ENCODE data around the gene TSPAN32. TPM values are rescaled to one million over a fixed set of nuclear protein-coding genes. Genes with fewer than 3 reads are reported as not detected.
A peak's percentile ranks its signal among the peaks of the same experiment; 100 is the strongest.

The TSPAN32 gene
- total RNA-seq, 1 experiment from 2014 or later: not detected

GRCh38 chr11:2325123-2325522 lies 23.3 kb downstream of the TSPAN32 start:
- H3K4me1 Mint-ChIP-seq (ENCODE audit: insufficient read depth, unreplicated experiment): peaks cover 7% of the 10 kb centered on the region
- DNase-seq (ENCODE audit: unreplicated experiment): no peak
- intact Hi-C loops (cut with micrococcal nuclease): no loop called here
- ChIA-PET POLR2A (interaction anchor here (1.0 kb wide), 1 partner anchor 53 kb away, joined by 3 read pairs; no protein-coding TSS in a partner anchor), CTCF (interaction anchor here (1.6 to 2.1 kb wide), 2 partner anchors 20 to 95 kb away, joined by 7 to 12 read pairs; no protein-coding TSS in a partner anchor)
- TF ChIP-seq, protein P1, sequence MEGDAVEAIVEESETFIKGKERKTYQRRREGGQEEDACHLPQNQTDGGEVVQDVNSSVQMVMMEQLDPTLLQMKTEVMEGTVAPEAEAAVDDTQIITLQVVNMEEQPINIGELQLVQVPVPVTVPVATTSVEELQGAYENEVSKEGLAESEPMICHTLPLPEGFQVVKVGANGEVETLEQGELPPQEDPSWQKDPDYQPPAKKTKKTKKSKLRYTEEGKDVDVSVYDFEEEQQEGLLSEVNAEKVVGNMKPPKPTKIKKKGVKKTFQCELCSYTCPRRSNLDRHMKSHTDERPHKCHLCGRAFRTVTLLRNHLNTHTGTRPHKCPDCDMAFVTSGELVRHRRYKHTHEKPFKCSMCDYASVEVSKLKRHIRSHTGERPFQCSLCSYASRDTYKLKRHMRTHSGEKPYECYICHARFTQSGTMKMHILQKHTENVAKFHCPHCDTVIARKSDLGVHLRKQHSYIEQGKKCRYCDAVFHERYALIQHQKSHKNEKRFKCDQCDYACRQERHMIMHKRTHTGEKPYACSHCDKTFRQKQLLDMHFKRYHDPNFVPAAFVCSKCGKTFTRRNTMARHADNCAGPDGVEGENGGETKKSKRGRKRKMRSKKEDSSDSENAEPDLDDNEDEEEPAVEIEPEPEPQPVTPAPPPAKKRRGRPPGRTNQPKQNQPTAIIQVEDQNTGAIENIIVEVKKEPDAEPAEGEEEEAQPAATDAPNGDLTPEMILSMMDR (IDR thresholded peaks at IDR 0.05; ENCODE audit: unreplicated experiment): no peak
- no peaks in the 10 kb centered on the region for H3K9me3 Mint-ChIP-seq (ENCODE audit: unreplicated experiment)
- H3K36me3 Mint-ChIP-seq (ENCODE audit: insufficient read depth, unreplicated experiment): peaks cover 17% of the 10 kb centered on the region
- no peak overlapping the region for H3K27ac Mint-ChIP-seq (ENCODE audit: low read depth, unreplicated experiment)
- no peak overlapping the region for H3K4me3 Mint-ChIP-seq (ENCODE audit: unreplicated experiment)
- no peaks in the 10 kb centered on the region for H3K27me3 Mint-ChIP-seq (ENCODE audit: insufficient read depth, unreplicated experiment)
- no TSS peak for BruUV-seq (replicated peaks)

DNA sequence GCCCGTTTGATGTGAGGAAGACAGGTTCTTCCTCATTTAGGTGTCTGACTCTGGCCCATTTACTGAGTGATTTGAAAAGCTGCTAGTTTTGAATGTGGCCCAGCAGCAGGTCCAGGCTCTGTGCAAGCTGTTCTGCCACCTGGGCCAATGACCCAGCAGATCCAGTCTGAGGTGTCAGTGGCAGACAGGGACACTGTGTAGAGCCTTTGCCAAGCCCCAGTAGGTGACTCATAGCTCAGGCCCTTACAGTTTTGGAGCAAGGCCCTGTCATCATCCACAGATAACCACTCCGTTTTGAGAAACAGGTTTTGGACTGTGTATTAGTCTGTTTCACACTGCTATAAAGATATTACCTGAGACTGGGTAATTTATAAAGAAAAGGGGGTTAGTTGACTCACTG lies 23.9 kb downstream of the TSPAN32 start:
- Mint-ChIP-seq H3K27me3 (ENCODE audit: insufficient read depth, unreplicated experiment) (no peaks in the 10 kb centered on the region), H3K4me1 (ENCODE audit: insufficient read depth, unreplicated experiment) (peaks cover 7% of the 10 kb centered on the region), H3K9me3 (ENCODE audit: unreplicated experiment) (peaks cover 1% of the 10 kb centered on the region), H3K4me3 (ENCODE audit: unreplicated experiment) (no peak overlapping the region), H3K36me3 (ENCODE audit: insufficient read depth, unreplicated experiment) (peaks cover 17% of the 10 kb centered on the region), H3K27ac (ENCODE audit: low read depth, unreplicated experiment) (peak overlapping the region; percentile 35)
- intact Hi-C loops (cut with micrococcal nuclease): no loop called here
- BruUV-seq (replicated peaks): no TSS peak
- TF ChIP-seq, protein P1 (IDR thresholded peaks at IDR 0.05; ENCODE audit: unreplicated experiment): no peak
- ChIA-PET CTCF (interaction anchor here (1.6 to 2.1 kb wide), 2 partner anchors 21 to 95 kb away, joined by 7 to 12 read pairs; no protein-coding TSS in a partner anchor), POLR2A (interaction anchor here (1.0 kb wide), 1 partner anchor 52 kb away, joined by 3 read pairs; no protein-coding TSS in a partner anchor)
- peak; percentile 30 for DNase-seq (ENCODE audit: unreplicated experiment)

GRCh38 chr11:2327032-2327431 lies 25.2 kb downstream of the TSPAN32 start:
- H3K4me1 Mint-ChIP-seq (ENCODE audit: insufficient read depth, unreplicated experiment): peaks cover 7% of the 10 kb centered on the region
- ChIA-PET POLR2A (no interaction called here), CTCF (interaction anchor here (0.8 kb wide), 1 partner anchor 92 kb away, joined by 4 read pairs; no protein-coding TSS in a partner anchor)
- TF ChIP-seq, protein P1 (IDR thresholded peaks at IDR 0.05; ENCODE audit: unreplicated experiment): no peak
- no TSS peak for BruUV-seq (replicated peaks)
- peaks cover 9% of the 10 kb centered on the region for H3K9me3 Mint-ChIP-seq (ENCODE audit: unreplicated experiment)
- peaks cover 17% of the 10 kb centered on the region for H3K36me3 Mint-ChIP-seq (ENCODE audit: insufficient read depth, unreplicated experiment)
- intact Hi-C loops (cut with micrococcal nuclease): no loop called here
- H3K27me3 Mint-ChIP-seq (ENCODE audit: insufficient read depth, unreplicated experiment): no peaks in the 10 kb centered on the region
- H3K4me3 Mint-ChIP-seq (ENCODE audit: unreplicated experiment): no peak overlapping the region
- DNase-seq (ENCODE audit: unreplicated experiment): no peak
- no peak overlapping the region for H3K27ac Mint-ChIP-seq (ENCODE audit: low read depth, unreplicated experiment)

GRCh38 chr11:2328021-2328420 lies 26.2 kb downstream of the TSPAN32 start:
- ChIA-PET CTCF (interaction anchor here (0.7 kb wide), 1 partner anchor 288 kb away, joined by 3 read pairs; no protein-coding TSS in a partner anchor), POLR2A (interaction anchor here (1.0 kb wide), 1 partner anchor 10 kb away, joined by 3 read pairs; no protein-coding TSS in a partner anchor)
- H3K4me3 Mint-ChIP-seq (ENCODE audit: unreplicated experiment): no peak overlapping the region
- no peak for DNase-seq (ENCODE audit: unreplicated experiment)
- peaks cover 17% of the 10 kb centered on the region for H3K36me3 Mint-ChIP-seq (ENCODE audit: insufficient read depth, unreplicated experiment)
- no TSS peak for BruUV-seq (replicated peaks)
- H3K9me3 Mint-ChIP-seq (ENCODE audit: unreplicated experiment): peaks cover 9% of the 10 kb centered on the region
- H3K27me3 Mint-ChIP-seq (ENCODE audit: insufficient read depth, unreplicated experiment): no peaks in the 10 kb centered on the region
- TF ChIP-seq, protein P1 (IDR thresholded peaks at IDR 0.05; ENCODE audit: unreplicated experiment): no peak
- intact Hi-C loops (cut with micrococcal nuclease): no loop called here
- no peak overlapping the region for H3K27ac Mint-ChIP-seq (ENCODE audit: low read depth, unreplicated experiment)
- H3K4me1 Mint-ChIP-seq (ENCODE audit: insufficient read depth, unreplicated experiment): peaks cover 7% of the 10 kb centered on the region
